Stimulated activated effector memory CD8-positive, alpha-beta T cell treated with anti-CD3 and anti-CD28 coated beads, Interleukin-12 subunit alpha, Interleukin-12 subunit beta, amount 100 ng/mL, for 72 hours (primary cell): ENCODE results near the gene TALDO1.
"Not testable (repeated sequence)": the region's sequence is repeated elsewhere in the genome, so short reads cannot be mapped to it uniquely, and the experiment has no call there.

ENCODE experiments used
- ATAC-seq: fragments of 150-1000 bp; cut with Tn5 transposase; 2 replicates; pipeline ENCODE4 v1.10.0; 2021
- DNase-seq, 2 donors: peaks; one replicate each; pipeline ENCODE4 v3.0.0; 2021 to 2022; ENCODE audit warnings: low spot score in 2 of 2
- H3K27ac Mint-ChIP-seq: one replicate; pipeline ENCODE4 v1.8.0; 2022; ENCODE audit warnings: mild to moderate bottlenecking, mixed read lengths
- H3K36me3 Mint-ChIP-seq: one replicate; pipeline ENCODE4 v1.8.0; 2022; ENCODE audit warnings: mild to moderate bottlenecking, mixed read lengths
- H3K4me1 Mint-ChIP-seq: one replicate; pipeline ENCODE4 v1.8.0; 2022; ENCODE audit warnings: mixed read lengths
- H3K4me3 Mint-ChIP-seq: one replicate; pipeline ENCODE4 v1.8.0; 2022; ENCODE audit warnings: mild to moderate bottlenecking, mixed read lengths
- H3K9me3 Mint-ChIP-seq: one replicate; pipeline ENCODE4 v1.8.0; 2022; ENCODE audit warnings: mixed read lengths

TALDO1 gene

DNA sequence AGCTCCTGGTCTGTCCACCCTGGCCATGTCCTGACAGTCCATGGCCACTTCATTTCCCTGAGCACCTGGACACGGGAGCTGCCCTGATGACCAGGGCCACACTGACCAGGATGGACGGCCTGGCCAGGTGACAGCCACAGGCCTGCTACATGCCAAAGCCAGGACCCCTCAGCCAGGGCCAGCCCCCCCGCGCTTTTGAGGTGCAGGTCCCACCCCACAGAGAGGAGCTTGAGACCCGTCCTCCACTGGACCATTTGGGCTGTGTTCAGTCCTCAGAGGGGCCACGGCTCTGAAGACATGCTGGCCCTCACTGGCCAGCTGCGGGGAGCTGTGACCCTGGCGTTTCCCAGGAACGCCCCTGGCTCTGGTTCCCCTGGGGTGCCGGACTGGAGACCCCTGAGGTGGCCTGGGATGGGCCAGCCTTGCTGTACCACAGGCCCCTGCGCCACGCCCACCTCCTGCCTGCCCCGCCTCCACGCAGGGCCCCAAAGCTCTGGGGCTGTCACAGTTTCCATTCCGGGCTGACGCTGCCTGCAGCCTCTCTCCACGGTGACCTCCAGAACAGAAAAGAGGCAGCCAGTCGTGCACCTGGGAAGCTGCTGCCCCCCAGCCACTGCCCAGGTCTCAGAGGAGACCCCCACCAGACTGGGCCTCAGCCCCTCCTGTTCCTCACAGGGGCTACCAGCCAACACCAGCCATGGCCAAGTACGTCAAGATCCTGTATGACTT lies 23.1 kb upstream of the TALDO1 start:
- Mint-ChIP-seq H3K4me1 (peaks cover 27% of the 10 kb centered on the region), H3K36me3 (peaks cover 5% of the 10 kb centered on the region), H3K4me3 (peak overlapping the region; percentile 73), H3K27ac (no peak overlapping the region), H3K9me3 (no peaks in the 10 kb centered on the region)
- no peak for ATAC-seq
- no peak for DNase-seq

DNA sequence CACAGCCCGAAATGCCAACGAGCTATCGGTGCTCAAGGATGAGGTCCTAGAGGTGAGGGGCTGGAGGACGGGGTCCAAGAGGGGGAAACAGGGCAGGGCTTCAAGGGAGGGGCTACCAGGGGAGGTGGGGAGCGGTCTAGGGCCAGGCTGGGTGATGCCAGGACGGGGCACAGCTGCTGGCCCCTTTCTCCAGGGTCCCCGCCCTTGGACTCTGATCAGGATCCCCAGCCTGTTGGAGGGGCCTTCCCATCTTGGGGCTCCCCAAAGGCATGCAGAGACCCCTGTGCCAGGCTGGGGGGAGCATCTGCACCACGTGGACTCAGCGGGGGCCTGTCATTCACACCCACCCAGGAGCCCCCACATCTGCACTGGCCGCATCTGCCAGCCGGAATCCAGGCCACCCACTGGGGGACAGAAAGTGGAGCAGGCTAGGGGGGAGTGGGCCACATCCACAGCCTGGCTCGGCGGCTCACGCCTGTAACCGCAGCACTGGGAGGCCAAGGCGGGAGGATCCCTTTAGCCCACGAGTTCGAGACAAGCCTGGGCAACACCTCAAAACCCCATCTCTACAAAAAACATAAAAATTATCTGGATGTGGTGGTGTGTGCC lies 22.4 kb upstream of the TALDO1 start:
- peaks cover 27% of the 10 kb centered on the region for H3K4me1 Mint-ChIP-seq
- ATAC-seq (no peak), DNase-seq (no peak)
- peaks cover 5% of the 10 kb centered on the region for H3K36me3 Mint-ChIP-seq
- no peaks in the 10 kb centered on the region for H3K9me3 Mint-ChIP-seq
- H3K27ac Mint-ChIP-seq: peak overlapping the region; percentile 61
- H3K4me3 Mint-ChIP-seq: peak overlapping the region; percentile 73

DNA sequence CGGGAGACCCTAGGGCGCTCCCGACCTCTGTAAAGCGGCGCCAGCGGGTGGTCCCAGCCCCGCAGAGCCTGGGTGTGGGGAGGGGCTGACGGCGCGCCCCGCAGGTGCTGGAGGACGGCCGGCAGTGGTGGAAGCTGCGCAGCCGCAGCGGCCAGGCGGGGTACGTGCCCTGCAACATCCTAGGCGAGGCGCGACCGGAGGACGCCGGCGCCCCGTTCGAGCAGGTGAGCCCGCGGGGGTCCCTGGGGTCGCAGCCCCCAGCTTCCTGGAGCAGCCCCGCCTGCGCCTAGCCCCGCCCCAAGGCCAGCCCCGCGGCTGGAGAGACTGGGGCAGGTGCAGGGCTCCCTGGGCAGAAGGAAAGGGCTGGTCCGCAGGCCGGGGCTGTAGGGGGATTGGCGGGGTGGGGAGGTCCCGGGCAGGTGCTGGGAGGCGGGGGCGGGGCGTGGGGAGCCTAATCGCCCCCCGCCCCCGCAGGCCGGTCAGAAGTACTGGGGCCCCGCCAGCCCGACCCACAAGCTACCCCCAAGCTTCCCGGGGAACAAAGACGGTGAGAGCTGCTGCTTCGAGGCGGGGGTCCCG lies 21.6 kb upstream of the TALDO1 start:
- peaks cover 27% of the 10 kb centered on the region for H3K4me1 Mint-ChIP-seq
- H3K4me3 Mint-ChIP-seq: peak overlapping the region; percentile 73
- ATAC-seq (peak; percentile 4), DNase-seq (peak in 1 of 2 donors; percentile 56)
- H3K36me3 Mint-ChIP-seq: peaks cover 5% of the 10 kb centered on the region
- H3K9me3 Mint-ChIP-seq: no peaks in the 10 kb centered on the region
- peak overlapping the region; percentile 61 for H3K27ac Mint-ChIP-seq

DNA sequence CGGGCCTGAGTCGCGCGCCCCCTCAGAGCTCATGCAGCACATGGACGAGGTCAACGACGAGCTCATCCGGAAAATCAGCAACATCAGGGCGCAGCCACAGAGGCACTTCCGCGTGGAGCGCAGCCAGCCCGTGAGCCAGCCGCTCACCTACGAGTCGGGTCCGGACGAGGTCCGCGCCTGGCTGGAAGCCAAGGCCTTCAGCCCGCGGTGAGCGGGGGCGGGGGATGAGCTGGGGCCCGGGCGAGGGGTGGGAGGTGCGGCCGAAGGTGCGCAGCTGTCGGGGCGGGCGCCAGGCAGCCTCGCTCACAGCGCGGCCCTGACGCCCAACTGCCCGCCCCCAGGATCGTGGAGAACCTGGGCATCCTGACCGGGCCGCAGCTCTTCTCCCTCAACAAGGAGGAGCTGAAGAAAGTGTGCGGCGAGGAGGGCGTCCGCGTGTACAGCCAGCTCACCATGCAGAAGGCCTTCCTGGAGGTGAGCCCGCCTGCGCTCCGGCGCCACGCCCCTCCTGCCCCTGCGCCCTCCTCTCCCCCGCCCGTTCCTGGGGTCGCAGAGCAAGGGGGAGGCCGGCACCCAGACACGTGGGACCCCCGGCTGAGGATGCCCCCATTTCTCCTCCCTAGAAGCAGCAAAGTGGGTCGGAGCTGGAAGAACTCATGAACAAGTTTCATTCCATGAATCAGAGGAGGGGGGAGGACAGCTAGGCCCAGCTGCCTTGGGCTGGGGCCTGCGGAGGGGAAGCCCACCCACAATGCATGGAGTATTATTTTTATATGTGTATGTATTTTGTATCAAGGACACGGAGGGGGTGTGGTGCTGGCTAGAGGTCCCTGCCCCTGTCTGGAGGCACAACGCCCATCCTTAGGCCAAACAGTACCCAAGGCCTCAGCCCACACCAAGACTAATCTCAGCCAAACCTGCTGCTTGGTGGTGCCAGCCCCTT lies 20.7 kb upstream of the TALDO1 start:
- Mint-ChIP-seq H3K36me3 (peaks cover 5% of the 10 kb centered on the region), H3K9me3 (no peaks in the 10 kb centered on the region), H3K4me1 (peaks cover 23% of the 10 kb centered on the region), H3K4me3 (peak overlapping the region; percentile 73), H3K27ac (peak overlapping the region; percentile 61)
- DNase-seq (peak in 1 of 2 donors; percentile 70), ATAC-seq (peak; percentile 62)

DNA sequence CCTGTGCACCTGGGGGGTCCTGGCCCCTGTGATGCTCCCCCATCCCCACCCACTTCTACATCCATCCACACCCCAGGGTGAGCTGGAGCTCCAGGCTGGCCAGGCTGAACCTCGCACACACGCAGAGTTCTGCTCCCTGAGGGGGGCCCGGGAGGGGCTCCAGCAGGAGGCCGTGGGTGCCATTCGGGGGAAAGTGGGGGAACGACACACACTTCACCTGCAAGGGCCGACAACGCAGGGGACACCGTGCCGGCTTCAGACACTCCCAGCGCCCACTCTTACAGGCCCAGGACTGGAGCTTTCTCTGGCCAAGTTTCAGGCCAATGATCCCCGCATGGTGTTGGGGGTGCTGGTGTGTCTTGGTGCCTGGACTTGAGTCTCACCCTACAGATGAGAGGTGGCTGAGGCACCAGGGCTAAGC lies 20.0 kb upstream of the TALDO1 start:
- H3K27ac Mint-ChIP-seq: no peak overlapping the region
- no peaks in the 10 kb centered on the region for H3K9me3 Mint-ChIP-seq
- DNase-seq: no peak
- no peak for ATAC-seq
- peak overlapping the region; percentile 73 for H3K4me3 Mint-ChIP-seq
- peaks cover 22% of the 10 kb centered on the region for H3K4me1 Mint-ChIP-seq
- H3K36me3 Mint-ChIP-seq: peaks cover 5% of the 10 kb centered on the region

DNA sequence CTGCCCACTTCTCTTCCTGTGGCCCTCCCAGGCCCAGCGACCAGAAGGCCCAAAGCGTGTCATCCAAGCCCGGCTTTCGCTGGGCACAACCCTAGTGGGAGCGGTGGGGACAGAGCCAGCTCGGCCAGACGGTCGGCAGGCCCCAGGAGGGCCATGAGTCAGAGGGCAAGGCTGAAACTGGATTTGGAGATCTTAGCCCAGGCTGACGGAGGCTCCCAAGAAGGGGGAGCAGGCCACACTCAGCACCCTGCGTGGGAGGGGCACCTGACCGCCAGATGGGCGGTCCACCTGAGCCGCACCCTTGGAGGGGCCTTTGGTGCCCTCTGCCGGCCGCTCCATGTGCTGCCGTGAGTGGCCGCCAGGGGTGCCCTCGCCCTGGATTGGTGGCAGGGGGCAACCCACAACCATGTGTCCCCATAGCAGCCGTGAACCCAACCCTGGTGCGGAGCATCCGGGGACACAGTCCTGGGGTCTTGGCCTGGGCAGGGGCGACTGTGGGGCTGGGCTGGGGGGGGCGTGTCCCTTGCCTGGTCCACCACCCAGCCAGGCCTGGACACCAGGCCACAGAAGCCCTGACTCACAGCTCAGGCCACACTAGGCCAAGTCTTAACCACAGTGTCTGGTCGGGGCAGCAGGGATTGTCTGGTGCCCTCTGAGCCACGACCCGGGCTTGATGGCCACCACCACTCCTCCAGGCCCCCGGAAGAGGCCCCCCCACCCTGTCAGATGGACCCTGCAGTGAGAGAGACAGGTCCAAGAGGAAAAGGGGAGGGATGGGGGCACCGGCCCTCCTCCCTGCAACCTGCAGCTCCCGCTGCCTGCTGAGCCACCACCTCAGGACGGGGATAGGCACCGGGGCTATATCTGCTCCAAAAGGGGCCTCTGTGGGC lies 19.2 kb upstream of the TALDO1 start:
- Mint-ChIP-seq H3K9me3 (no peaks in the 10 kb centered on the region), H3K4me3 (peak overlapping the region; percentile 73), H3K36me3 (peaks cover 2% of the 10 kb centered on the region), H3K4me1 (peaks cover 19% of the 10 kb centered on the region), H3K27ac (no peak overlapping the region)
- ATAC-seq: peak; percentile 80
- DNase-seq: peak; percentile 88 to 91

DNA sequence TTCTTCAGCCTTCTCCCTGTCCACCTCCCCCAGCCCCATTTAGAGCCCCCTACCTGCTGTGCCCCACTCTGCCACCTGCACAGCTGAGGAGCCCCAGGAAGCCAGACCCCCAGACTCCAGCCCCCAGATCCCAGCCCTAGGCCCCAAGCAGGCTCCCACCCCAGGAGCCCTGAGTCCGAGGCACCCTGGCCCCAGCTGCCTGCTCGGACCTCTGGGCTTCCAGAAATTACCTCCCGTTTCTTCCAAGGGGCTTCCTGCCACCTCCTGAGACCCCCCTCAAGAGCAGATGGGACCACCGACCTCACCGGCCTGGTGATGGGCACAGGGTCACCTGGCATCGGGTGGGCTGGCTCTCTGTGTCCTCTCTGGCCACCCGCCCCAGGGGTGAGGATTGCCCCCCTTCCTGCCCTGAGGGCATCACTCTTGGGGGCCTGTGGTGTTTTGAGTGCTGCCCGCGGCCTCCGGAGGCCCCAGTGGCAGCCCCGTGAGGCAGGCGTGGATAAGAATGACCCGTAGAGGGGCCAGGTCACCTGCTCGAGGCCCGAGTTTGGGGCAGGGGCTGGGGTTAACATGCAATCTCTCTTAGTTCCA lies 18.3 kb upstream of the TALDO1 start:
- H3K36me3 Mint-ChIP-seq: no peaks in the 10 kb centered on the region
- H3K27ac Mint-ChIP-seq: no peak overlapping the region
- no peak for DNase-seq
- H3K9me3 Mint-ChIP-seq: no peaks in the 10 kb centered on the region
- peaks cover 14% of the 10 kb centered on the region for H3K4me1 Mint-ChIP-seq
- no peak for ATAC-seq
- no peak overlapping the region for H3K4me3 Mint-ChIP-seq

DNA sequence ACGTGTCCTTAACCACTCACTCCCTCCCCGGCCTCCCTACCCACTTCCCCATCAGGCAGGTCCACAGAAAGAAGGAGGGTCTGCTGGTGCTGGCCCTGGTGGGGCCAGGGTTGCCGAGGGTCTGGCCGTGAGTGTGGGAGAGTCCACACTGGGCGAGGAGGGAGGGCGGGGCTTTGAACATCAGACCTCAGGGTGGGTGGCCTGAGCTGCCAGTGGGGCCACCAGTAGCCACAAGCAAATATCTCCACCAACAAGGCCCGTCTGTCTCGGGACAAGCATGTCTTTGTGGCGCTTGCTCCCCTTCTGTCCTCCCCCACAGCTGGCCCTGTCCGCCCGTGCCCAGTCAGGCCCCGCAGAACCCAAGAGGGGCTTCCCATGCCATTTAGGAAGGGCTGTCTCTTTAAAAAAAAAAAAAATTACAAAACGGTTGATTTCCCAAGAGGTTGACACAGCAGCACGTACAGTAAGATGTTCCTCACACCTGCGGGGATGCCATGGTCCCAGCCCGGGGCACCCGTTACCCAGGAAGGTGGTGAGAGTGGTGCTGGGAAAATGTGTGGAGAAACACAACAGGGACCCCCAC lies 17.7 kb upstream of the TALDO1 start:
- no peaks in the 10 kb centered on the region for H3K9me3 Mint-ChIP-seq
- no peak for ATAC-seq
- H3K4me3 Mint-ChIP-seq: no peak overlapping the region
- H3K4me1 Mint-ChIP-seq: peaks cover 11% of the 10 kb centered on the region
- no peak overlapping the region for H3K27ac Mint-ChIP-seq
- H3K36me3 Mint-ChIP-seq: no peaks in the 10 kb centered on the region
- DNase-seq: no peak

DNA sequence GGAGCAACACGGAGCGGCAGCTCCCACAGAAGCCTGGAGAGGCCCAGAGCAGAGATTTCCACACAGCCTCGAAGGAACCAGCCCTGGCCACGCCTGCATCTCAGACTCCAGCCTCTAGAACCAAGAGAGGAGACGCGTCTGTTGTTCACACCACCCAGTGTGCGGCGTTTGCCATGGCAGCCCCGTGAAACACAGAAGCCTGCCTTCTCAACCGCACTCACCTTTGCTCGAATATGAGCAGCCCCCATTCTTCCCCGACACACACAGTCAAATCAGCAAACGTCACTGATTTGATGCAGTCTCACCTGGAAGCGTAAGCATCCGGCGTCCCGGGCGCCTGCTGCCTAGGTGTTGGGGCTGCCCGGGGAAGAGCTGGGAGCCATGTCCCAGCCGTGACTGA lies 14.2 kb upstream of the TALDO1 start:
- Mint-ChIP-seq H3K9me3 (no peaks in the 10 kb centered on the region), H3K4me1 (no peaks in the 10 kb centered on the region), H3K27ac (no peak overlapping the region), H3K36me3 (no peaks in the 10 kb centered on the region), H3K4me3 (no peak overlapping the region)
- DNase-seq (no peak), ATAC-seq (no peak)

DNA sequence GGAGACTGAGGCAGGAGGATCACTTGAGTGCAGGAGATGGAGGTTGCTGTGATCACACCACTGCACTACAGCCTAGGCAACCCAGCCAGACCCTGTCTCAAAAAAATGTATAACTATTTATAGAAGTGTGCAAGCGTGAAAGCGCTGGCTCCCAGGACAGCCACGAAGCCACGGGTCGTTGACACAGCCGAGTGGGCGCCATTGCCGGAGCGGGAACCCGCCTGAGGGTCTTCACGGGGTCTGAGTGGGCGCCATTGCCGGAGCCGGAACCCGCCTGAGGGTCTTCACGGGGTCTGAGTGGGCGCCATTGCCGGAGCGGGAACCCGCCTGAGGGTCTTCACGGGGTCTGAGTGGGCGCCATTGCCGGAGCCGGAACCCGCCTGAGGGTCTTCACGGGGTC lies 12.7 kb upstream of the TALDO1 start:
- DNase-seq, H3K4me3 Mint-ChIP-seq, ATAC-seq, H3K4me1 Mint-ChIP-seq, H3K27ac Mint-ChIP-seq, H3K36me3 Mint-ChIP-seq, H3K9me3 Mint-ChIP-seq: not testable (repeated sequence)

DNA sequence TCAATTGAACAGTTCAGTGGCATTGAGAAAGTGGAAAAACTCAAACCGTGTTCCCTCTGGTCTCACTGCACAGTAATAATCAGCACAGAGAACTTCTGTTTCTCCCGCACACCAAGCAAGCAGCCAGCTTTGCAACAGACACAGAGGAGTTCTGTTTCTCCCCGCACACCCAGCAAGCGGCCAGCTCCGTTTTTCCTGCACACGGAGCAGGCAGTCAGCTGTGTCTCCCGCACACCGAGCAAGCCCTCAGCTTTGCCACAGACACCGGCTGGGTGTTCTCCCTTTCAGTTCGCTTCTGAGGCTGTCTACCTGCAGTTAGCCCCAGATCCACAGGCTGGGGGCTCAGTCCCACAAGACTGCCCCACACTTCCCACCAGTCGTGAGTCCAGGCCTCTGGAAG lies 9.9 kb upstream of the TALDO1 start:
- Mint-ChIP-seq H3K27ac (no peak overlapping the region), H3K4me1 (no peaks in the 10 kb centered on the region), H3K4me3 (no peak overlapping the region), H3K36me3 (no peaks in the 10 kb centered on the region), H3K9me3 (no peaks in the 10 kb centered on the region)
- no peak for DNase-seq
- peak; percentile 42 for ATAC-seq

DNA sequence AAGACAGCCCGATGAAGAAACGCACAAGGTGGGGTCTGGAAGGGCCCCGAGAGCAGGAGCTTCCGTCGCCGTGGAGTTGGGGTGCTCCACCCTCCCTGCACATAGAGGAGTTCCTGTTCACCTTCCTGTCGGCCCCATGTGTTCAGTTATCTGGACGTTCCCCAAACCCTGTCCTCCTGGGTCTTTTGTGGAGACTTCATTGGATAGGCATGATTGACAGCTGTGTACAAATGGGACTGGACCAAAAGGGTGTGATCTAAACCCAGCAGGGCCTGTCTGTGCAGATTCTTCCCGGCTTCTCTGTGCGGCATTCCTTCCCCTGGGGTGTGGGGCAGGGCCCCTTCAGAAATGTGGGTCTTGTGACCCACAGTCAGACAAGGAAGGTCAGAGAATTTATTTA lies 9.4 kb upstream of the TALDO1 start:
- not testable (repeated sequence) for H3K36me3 Mint-ChIP-seq, H3K9me3 Mint-ChIP-seq, H3K4me3 Mint-ChIP-seq, H3K27ac Mint-ChIP-seq, H3K4me1 Mint-ChIP-seq, DNase-seq
- ATAC-seq: peak; percentile 42

DNA sequence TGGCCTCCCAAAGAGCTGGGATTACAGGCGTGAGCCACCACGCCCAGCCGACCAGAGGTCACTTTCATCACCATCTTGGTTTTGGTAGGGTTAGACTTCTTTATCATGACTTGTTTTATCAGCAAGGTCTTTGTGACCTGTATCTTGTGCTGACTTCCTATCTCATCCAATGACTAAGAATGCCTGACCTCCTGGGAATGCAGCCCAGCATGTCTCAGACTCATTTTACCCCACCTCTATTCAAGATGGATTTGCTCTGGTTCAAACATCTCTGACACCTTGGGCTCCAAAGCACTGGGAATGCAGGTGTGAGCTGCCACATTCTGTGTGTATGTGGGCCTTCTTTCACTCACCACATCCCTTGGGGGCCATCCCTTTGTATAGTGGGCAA lies 5.1 kb upstream of the TALDO1 start:
- peaks cover 5% of the 10 kb centered on the region for H3K4me1 Mint-ChIP-seq
- ATAC-seq: no peak
- no peak overlapping the region for H3K4me3 Mint-ChIP-seq
- no peaks in the 10 kb centered on the region for H3K9me3 Mint-ChIP-seq
- H3K36me3 Mint-ChIP-seq: no peaks in the 10 kb centered on the region
- H3K27ac Mint-ChIP-seq: no peak overlapping the region
- no peak for DNase-seq
